BLaER1 treated with 17β-estradiol and CSF1 and Interleukin-3, amounts not matched to agents 10 nM and 100 nM (cell line): ENCODE results near the gene SYNRG.

Source experiments
- H3K27ac ChIP-seq, 11 experiments: shearing (Covaris generic); formaldehyde crosslinking; 2 replicates each; pipeline ENCODE4 v1.8.1; 2022
- H3K27me3 ChIP-seq, 11 experiments: shearing (Covaris generic); formaldehyde crosslinking; 2 replicates each; pipeline ENCODE4 v1.8.1; 2022
- H3K36me3 ChIP-seq, 11 experiments: shearing (Covaris generic); formaldehyde crosslinking; 2 replicates each; pipeline ENCODE4 v1.8.1; 2022
- H3K4me1 ChIP-seq, 10 experiments: shearing (Covaris generic); formaldehyde crosslinking; 2 replicates each; pipeline ENCODE4 v1.8.1; 2022
- H3K4me2 ChIP-seq, 11 experiments: shearing (Covaris generic); formaldehyde crosslinking; 2 replicates each; pipeline ENCODE4 v1.8.1; 2022
- H3K4me3 ChIP-seq, 10 experiments: shearing (Covaris generic); formaldehyde crosslinking; 2 replicates each; pipeline ENCODE4 v1.8.1; 2022
- H3K9ac ChIP-seq, 11 experiments: shearing (Covaris generic); formaldehyde crosslinking; 2 replicates each; pipeline ENCODE4 v1.8.1; 2022
- H3K9me3 ChIP-seq, 11 experiments: shearing (Covaris generic); formaldehyde crosslinking; replicated peaks in 1 of 11; 2 replicates each; pipeline ENCODE4 v1.8.1; 2022
- H4K20me1 ChIP-seq, 11 experiments: shearing (Covaris generic); formaldehyde crosslinking; 2 replicates each; pipeline ENCODE4 v1.8.1; 2022
- Cebpa-rat ChIP-seq, 11 experiments: shearing (Covaris generic); IDR thresholded peaks; 2 replicates each; pipeline ENCODE4 v1.8.1; 2022

The SYNRG gene

DNA sequence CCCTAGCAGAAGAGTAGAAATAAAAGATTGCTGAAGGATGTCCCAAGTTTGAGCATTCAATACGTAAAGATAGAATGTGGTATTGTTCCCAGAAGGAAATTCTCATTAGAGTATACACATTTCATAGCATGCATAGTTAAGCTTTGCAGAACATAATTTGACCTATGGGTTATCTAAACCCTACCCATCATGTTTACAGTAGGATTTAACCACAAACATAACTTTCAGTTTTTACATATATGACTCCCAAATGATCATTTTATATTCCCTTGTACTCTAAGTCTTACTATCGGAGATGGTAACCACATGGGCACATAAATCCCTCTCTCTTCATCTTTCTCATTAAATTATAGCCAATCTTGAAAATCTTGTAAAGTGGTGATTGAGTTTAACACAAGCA, 50.9 kb downstream of the SYNRG start:
- TF ChIP-seq Cebpa-rat (IDR thresholded peaks at IDR 0.05): no peak
- Histone ChIP-seq H3K36me3 (peaks cover 80 to 100% (median 91%) of the 10 kb centered on the region in 11 experiments), H3K4me3 (no peak overlapping the region)

DNA sequence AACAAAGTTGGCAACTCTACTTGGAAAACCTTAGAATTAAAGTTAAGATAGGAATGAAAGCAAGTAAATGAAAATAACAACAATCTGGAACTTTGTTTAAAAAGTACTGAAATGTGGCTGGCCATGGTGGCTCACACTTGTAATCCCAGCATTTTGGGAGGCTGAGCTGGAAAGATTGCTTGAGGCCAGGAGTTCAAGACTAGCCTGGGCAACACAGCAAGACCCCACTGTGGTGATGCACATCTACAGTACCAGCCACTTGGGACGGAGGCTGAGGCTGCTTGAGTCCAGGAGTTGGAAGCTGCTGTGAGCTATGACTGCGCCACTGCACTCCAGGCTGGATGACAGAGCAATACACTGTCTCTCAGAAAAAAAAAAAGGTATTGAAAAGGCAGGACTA, 51.7 kb downstream of the SYNRG start:
- H3K27me3 ChIP-seq: no peaks in the 10 kb centered on the region
- H3K4me1 ChIP-seq: no peaks in the 10 kb centered on the region
- H3K27ac ChIP-seq: no peak overlapping the region
- H4K20me1 ChIP-seq: peaks cover 0 to 37% (median 5%) of the 10 kb centered on the region in 11 experiments; a peak in 9 of 22 replicates
- H3K36me3 ChIP-seq: peaks cover 83 to 100% (median 96%) of the 10 kb centered on the region in 11 experiments
- H3K4me3 ChIP-seq: no peak overlapping the region
- no peak overlapping the region for H3K9ac ChIP-seq
- H3K4me2 ChIP-seq: no peak overlapping the region
- no peaks in the 10 kb centered on the region for H3K9me3 ChIP-seq
- no peak for TF ChIP-seq Cebpa-rat (IDR thresholded peaks at IDR 0.05)

More for the DNA sequence above, 50.9 kb downstream of the SYNRG start:
- no peak overlapping the region for H3K9ac ChIP-seq
- no peaks in the 10 kb centered on the region for H3K9me3 ChIP-seq
- H3K27ac ChIP-seq: no peak overlapping the region
- H3K27me3 ChIP-seq: no peaks in the 10 kb centered on the region
- H3K4me1 ChIP-seq: no peaks in the 10 kb centered on the region
- peaks cover 0 to 32% (median 3%) of the 10 kb centered on the region in 11 experiments; a peak in 8 of 22 replicates for H4K20me1 ChIP-seq
- no peak overlapping the region for H3K4me2 ChIP-seq

DNA sequence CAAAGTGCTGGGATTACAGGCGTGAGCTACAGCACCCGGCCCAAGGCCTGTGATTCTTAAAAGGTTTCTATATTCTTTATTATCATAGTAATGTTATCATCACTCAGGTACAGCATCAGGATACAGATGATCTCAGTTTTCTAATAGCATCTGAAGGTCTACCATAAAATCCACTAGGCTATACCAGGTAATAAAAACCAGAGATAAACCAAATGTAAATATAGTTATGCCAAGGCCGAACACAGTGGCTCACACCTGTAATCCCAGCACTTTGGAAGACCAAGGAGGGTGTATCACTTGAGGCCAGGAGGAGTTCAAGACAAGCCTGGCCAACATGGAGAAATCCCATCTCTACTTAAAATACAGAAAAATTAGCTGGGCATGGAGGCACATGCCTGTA, 53.8 kb downstream of the SYNRG start:
- TF ChIP-seq Cebpa-rat (IDR thresholded peaks at IDR 0.05): no peak
- Histone ChIP-seq H3K27ac (no peak overlapping the region), H3K4me1 (no peaks in the 10 kb centered on the region), H3K4me2 (no peak overlapping the region), H3K9me3 (no peaks in the 10 kb centered on the region), H4K20me1 (peaks cover 0 to 52% (median 17%) of the 10 kb centered on the region in 11 experiments; a peak in 13 of 22 replicates), H3K4me3 (no peak overlapping the region), H3K9ac (no peak overlapping the region), H3K36me3 (peaks cover 80 to 100% (median 94%) of the 10 kb centered on the region in 11 experiments), H3K27me3 (no peaks in the 10 kb centered on the region)

DNA sequence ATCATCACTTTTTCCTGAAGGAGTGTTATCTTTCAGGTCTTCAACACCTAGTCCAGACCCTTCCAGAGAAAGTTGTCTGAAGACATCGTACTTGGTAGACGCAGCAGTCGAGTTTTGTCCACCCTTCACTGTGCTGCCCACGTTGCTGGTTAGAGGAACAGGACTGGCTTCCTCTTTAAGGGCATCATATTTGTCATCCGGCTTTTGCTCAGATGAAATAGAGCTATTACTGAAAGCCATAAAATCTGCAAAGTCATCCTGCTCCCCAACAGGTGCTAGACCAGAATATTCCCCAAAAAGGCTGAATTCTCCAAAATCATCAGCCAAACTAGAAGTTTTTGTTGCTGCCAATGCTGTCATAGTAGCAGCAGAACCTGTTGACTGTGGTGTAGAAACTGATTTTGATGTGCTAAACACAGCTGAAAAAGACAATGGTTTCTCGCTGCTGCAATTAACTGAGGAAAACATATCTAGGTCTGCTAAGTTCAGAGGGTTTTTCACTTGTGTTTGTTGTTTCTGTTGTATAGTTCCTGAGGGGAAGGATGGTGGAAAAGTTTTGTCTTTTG, 55.7 kb downstream of the SYNRG start:
- Histone ChIP-seq H3K9ac (no peak overlapping the region), H3K4me1 (peaks cover 4 to 12% (median 8%) of the 10 kb centered on the region in 10 experiments; a peak in 13 of 20 replicates), H4K20me1 (peaks cover 4 to 71% (median 31%) of the 10 kb centered on the region in 11 experiments; a peak in 18 of 22 replicates), H3K27ac (no peak overlapping the region), H3K36me3 (peaks cover 68 to 100% (median 83%) of the 10 kb centered on the region in 11 experiments), H3K4me2 (no peak overlapping the region), H3K9me3 (no peaks in the 10 kb centered on the region), H3K4me3 (no peak overlapping the region), H3K27me3 (no peaks in the 10 kb centered on the region)
- no peak for TF ChIP-seq Cebpa-rat (IDR thresholded peaks at IDR 0.05)

DNA sequence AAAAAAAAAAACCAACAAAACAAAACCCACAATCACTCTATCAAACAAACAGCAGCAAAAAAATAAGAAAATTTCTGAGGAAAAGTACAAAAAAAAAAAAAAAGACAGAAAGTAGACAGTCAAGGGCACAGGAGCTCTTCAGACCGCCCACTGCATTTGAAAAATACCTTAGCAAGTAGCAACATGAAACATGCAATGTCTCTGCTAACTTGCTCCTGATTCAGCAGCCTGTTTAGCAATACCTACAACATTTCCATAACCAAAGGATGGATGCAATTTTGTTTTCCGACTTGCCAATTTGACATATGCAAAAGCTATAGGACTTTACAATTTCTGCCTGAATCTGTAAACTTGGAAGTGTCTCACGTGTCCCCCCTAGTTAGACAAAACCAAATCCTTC, 57.4 kb downstream of the SYNRG start:
- Histone ChIP-seq H3K27ac (no peak overlapping the region), H3K4me1 (peaks cover 4 to 13% (median 8%) of the 10 kb centered on the region in 10 experiments; a peak in 13 of 20 replicates), H3K9ac (no peak overlapping the region), H3K4me2 (no peak overlapping the region), H3K27me3 (no peaks in the 10 kb centered on the region), H3K36me3 (peaks cover 60 to 100% (median 80%) of the 10 kb centered on the region in 11 experiments), H4K20me1 (peaks cover 9 to 78% (median 46%) of the 10 kb centered on the region in 11 experiments; a peak in 19 of 22 replicates), H3K4me3 (no peak overlapping the region), H3K9me3 (no peaks in the 10 kb centered on the region)
- TF ChIP-seq Cebpa-rat (IDR thresholded peaks at IDR 0.05): no peak

DNA sequence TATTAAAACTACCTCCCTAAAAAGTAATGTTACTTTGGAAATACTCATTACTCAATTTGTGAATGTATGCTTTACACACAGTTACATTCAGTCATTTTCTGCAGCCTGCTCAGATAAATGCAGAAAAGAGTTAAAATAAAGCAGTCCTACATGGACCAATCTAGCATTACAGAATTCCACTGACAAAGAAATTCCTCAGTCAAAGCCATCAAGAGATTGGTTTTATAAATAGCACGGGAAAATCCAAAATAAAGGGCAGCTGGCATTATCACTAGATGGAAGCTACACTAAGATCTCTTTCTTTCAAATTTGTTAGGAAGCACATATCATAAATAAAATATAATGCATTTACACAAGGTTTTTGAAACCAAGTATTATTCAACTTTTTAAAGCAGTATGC, 61.2 kb downstream of the SYNRG start:
- no peaks in the 10 kb centered on the region for H3K9me3 ChIP-seq
- H4K20me1 ChIP-seq: peaks cover 11 to 100% (median 63%) of the 10 kb centered on the region in 11 experiments; a peak in 20 of 22 replicates
- H3K9ac ChIP-seq: no peak overlapping the region
- H3K36me3 ChIP-seq: peaks cover 45 to 100% (median 76%) of the 10 kb centered on the region in 11 experiments
- H3K4me1 ChIP-seq: peaks cover 4 to 13% (median 8%) of the 10 kb centered on the region in 10 experiments; a peak in 13 of 20 replicates
- no peak overlapping the region for H3K27ac ChIP-seq
- no peak overlapping the region for H3K4me2 ChIP-seq
- no peak overlapping the region for H3K4me3 ChIP-seq
- no peak for TF ChIP-seq Cebpa-rat (IDR thresholded peaks at IDR 0.05)
- H3K27me3 ChIP-seq: no peaks in the 10 kb centered on the region

DNA sequence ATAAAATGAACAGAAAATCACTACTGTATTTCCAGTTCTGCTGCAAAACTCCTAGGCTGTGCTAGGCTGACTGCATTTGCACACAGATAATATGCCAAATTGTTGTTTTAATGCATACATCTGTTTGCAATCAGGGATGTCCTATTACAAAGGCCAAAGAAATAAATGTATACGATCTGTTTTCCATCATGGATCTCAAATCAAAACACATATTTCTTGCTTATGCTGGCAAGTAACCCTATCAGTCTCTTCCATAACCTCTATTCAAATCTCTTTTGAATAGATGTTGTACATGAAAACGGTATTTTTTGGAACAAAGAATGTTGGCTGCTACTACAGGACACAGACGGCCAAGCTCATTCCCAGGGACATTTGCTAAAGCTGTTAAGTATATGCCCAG, 62.9 kb downstream of the SYNRG start:
- Histone ChIP-seq H3K27me3 (no peaks in the 10 kb centered on the region), H3K27ac (no peak overlapping the region), H3K9me3 (no peaks in the 10 kb centered on the region), H3K4me2 (no peak overlapping the region), H3K9ac (no peak overlapping the region), H3K4me3 (no peak overlapping the region), H3K4me1 (peaks cover 4 to 13% (median 8%) of the 10 kb centered on the region in 10 experiments; a peak in 13 of 20 replicates), H4K20me1 (peaks cover 11 to 88% (median 53%) of the 10 kb centered on the region in 11 experiments; a peak in 20 of 22 replicates), H3K36me3 (peaks cover 55 to 100% (median 79%) of the 10 kb centered on the region in 11 experiments)
- TF ChIP-seq Cebpa-rat (IDR thresholded peaks at IDR 0.05): no peak

DNA sequence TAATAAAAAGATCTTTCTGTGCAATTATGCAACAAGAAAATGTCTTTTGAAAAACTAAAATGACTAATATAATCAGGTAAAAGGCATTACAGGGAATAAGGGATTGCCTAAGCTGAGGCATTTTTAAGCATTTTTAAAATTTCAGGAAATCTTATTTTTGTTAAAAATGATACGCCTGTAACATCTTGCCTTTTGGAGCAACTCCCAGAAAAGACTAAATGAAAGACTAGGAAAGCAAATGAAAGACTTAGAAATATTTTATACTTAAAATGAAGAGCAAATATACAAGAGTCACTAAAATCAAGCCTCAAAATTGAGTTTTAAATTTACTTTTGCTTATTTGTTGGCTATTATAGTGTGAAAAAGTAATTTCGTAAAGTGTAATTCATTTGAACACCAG, 63.7 kb downstream of the SYNRG start:
- H3K27me3 ChIP-seq: no peaks in the 10 kb centered on the region
- peaks cover 11 to 80% (median 45%) of the 10 kb centered on the region in 11 experiments; a peak in 18 of 22 replicates for H4K20me1 ChIP-seq
- H3K4me1 ChIP-seq: peaks cover 4 to 13% (median 8%) of the 10 kb centered on the region in 10 experiments; a peak in 13 of 20 replicates
- H3K9me3 ChIP-seq: no peaks in the 10 kb centered on the region
- peaks cover 55 to 100% (median 79%) of the 10 kb centered on the region in 11 experiments for H3K36me3 ChIP-seq
- H3K27ac ChIP-seq: no peak overlapping the region
- H3K4me3 ChIP-seq: no peak overlapping the region
- H3K9ac ChIP-seq: no peak overlapping the region
- no peak overlapping the region for H3K4me2 ChIP-seq
- TF ChIP-seq Cebpa-rat (IDR thresholded peaks at IDR 0.05): no peak

DNA sequence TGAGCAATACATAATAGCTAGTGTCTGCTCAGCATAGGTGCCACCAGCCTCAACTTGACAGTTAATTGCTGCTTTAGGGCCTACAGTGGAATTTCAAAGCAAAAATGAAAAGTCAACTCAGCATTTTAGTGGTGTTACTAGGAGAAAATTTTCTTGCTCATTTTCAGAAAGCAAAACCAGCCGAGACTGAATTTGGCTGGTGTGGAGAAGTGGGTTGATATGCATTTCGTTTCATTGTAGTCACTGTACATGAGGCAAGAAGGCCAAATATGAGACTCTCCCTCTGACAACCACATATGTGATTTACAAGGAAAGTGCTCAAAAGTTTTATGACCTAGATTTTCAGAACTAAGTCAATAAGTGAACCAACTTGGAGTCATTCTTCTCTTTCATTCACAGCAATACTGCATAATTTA, 65.6 kb downstream of the SYNRG start:
- no peak overlapping the region for H3K4me2 ChIP-seq
- H3K9ac ChIP-seq: no peak overlapping the region
- H3K9me3 ChIP-seq: no peaks in the 10 kb centered on the region
- H3K4me1 ChIP-seq: peaks cover 0 to 3% (median 0%) of the 10 kb centered on the region in 10 experiments; a peak in 3 of 20 replicates
- H3K27ac ChIP-seq: no peak overlapping the region
- no peak for TF ChIP-seq Cebpa-rat (IDR thresholded peaks at IDR 0.05)
- H3K4me3 ChIP-seq: no peak overlapping the region
- H4K20me1 ChIP-seq: peaks cover 7 to 61% (median 30%) of the 10 kb centered on the region in 11 experiments; a peak in 17 of 22 replicates
- H3K36me3 ChIP-seq: peaks cover 68 to 100% (median 85%) of the 10 kb centered on the region in 11 experiments
- no peaks in the 10 kb centered on the region for H3K27me3 ChIP-seq
